GM12864 (cell line): ENCODE data around the gene SMG1.
A peak's percentile ranks its signal among the peaks of the same experiment; 100 is the strongest.

Source experiments
- DNase-seq: peaks from one replicate; pipeline ENCODE4 v3.0.0-alpha.2; 2011; ENCODE audit warnings: low read depth
- H3K4me3 ChIP-seq: 2 replicates; pipeline ENCODE4 v1.5.1; 2011; ENCODE audit warnings: mild to moderate bottlenecking, low read depth, low read length, control low read depth
- TF ChIP-seq, protein P1 (sequence below): IDR thresholded peaks from 2 replicates; pipeline ENCODE4 v1.5.1; 2011; ENCODE audit warnings: low read depth, mild to moderate bottlenecking, moderate library complexity, low read length, control low read depth, inconsistent platforms; ENCODE audit errors: missing control alignments

SMG1 gene

DNA sequence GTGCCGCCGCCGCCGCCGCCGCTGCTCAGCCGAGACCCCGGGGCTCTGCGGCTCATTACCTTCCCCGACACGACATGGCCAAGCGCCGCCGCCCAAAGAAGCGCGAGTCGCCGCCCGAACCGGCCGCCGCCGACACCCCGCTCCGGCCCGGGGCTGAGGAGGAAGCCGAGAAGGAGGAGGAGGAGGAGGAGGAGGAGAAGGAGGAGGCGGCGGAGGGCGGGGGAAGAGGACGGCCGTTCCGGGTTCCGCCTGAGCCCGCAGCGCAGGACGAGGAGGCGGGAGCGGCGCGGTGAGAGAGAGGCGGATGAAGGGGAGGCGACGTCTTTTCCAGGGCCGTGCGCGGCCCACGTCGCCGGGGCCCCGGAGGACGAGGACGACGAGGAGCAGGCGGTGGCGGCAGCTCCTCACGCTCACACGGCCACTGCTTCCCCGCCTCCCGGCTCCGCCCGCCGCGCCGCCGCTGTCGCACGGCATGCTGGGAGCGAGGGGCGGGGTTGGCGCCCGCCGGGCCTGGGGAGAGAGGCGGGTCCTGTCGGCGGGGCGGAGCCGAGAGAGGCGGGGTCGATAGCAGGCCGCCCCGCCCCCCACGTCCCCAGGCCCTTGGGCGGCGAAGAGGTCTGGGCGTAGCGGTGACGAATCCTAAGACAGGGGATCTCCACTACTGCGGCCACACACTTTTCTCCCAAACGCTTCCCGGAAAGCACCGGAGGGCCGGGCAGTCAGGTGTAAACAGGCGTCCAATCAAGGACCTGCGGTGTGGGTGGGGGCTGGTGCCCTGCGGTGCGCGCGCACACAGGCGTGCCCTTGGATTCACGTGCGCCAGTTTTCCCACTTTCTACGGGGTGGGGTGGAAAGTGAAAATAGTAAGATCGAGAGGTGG lies at the start of gene SMG1:
TSS of gene SMG1 (minus strand) at position 423 of the 880 bp plus-strand sequence. CDS start at position 56, 367 bp downstream.
- DNase-seq: peak; percentile 91

DNA sequence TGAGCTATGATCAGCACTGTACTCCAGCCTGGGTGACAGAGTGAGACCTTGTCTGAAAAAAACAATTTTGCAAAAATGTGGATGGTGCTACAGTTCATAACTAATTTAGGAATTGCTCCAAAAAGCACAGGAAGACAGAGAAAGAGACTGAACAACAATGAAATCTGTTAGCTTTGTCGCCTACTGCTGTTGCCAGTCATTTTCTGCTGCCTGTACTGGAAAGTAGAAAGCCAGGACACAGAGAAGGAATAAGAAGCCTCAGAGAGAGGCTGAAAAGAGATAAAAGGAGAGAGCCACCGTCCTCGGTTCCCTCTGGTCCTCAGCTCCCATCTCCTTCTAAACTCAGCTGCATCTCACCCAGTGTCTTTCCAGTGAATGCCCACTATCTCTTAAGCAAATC lies 48.9 kb upstream of the SMG1 start:
- TF ChIP-seq, protein P1, sequence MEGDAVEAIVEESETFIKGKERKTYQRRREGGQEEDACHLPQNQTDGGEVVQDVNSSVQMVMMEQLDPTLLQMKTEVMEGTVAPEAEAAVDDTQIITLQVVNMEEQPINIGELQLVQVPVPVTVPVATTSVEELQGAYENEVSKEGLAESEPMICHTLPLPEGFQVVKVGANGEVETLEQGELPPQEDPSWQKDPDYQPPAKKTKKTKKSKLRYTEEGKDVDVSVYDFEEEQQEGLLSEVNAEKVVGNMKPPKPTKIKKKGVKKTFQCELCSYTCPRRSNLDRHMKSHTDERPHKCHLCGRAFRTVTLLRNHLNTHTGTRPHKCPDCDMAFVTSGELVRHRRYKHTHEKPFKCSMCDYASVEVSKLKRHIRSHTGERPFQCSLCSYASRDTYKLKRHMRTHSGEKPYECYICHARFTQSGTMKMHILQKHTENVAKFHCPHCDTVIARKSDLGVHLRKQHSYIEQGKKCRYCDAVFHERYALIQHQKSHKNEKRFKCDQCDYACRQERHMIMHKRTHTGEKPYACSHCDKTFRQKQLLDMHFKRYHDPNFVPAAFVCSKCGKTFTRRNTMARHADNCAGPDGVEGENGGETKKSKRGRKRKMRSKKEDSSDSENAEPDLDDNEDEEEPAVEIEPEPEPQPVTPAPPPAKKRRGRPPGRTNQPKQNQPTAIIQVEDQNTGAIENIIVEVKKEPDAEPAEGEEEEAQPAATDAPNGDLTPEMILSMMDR: no peak
- no peak overlapping the region for H3K4me3 ChIP-seq

More for the DNA sequence above, at the start of gene SMG1:
- H3K4me3 ChIP-seq: peak within 1 kb of the TSS; percentile 73

DNA sequence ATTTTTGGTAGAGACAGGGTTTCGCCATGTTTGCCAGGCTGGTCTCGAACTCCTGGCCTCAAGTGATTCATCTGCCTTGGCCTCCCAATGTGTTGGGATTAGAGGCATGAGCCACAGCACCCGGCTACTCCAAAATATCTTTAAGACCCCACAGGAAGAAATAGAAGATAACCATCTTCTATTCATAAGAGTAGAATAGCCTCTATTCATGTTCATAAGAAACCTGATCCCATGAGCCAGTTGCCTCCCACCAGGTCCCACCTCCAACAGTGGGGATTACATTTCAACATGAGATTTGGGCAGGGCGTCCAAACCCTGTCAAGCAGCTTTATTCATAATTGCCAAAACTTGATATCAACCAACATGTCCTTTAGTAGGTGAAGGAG lies 43.6 kb upstream of the SMG1 start:
- TF ChIP-seq, protein P1: no peak
- DNase-seq: no peak
- H3K4me3 ChIP-seq: no peak overlapping the region

More for the DNA sequence above, 48.9 kb upstream of the SMG1 start:
- DNase-seq: no peak

DNA sequence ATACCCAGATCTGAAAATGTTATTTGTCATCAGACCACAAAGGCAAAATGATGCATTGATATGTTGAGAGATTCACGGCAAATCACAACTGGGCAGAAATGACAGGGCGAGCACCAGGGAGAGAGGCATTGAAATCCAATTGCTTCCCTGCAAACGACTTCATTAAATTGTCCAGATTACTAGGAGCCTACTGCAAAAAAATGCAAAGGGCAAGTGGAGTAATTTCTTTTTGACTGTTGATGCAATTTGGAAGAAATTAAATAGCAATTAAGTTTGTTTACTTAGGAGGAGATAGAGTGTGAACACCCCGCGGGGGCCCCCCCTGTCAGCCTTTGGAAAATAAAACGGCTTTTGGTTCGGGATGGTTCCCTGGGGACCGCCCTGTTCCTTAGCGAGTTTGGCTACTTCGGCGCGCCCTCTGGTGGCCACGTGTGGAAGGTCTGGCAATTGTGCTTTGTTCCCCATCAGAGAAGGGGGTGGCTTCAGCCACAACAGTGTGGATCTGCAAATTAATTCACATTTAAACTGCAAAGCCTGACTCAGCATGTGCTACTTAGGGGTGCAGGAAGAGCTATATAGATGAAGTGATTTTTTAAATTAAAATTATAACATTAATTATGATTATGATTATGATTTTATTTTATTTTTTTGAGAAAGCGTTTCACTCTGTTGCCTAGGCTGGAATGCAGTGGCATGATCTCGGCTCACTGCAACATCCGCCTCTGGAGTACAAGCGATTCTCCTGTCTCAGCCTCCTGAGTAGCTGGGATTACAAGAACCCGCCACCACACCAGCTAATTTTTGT lies 43.0 kb upstream of the SMG1 start:
- TF ChIP-seq, protein P1: peak; percentile 87
- no peak for DNase-seq
- H3K4me3 ChIP-seq: no peak overlapping the region; the same call in 1 of the 2 replicates

DNA sequence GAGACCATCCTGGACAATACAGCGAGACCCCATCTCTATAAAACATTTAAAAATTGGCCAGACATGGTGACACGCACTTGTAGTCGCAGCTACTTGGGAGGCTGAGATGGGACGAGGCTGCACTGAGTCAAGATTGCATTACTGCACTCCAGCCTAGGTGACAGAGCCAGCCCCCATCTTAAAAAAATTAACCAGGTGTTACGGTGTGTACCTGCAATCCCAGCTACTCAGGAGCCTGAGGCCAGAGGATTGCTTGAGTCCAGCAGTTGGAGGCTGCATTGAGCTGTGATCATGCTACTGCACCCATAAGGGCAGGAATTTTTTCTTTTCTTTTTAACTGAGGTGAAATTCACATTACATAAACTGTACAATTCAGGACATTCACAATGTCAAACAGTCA lies 40.6 kb upstream of the SMG1 start:
- no peak for DNase-seq
- no peak overlapping the region for H3K4me3 ChIP-seq
- TF ChIP-seq, protein P1: no peak

DNA sequence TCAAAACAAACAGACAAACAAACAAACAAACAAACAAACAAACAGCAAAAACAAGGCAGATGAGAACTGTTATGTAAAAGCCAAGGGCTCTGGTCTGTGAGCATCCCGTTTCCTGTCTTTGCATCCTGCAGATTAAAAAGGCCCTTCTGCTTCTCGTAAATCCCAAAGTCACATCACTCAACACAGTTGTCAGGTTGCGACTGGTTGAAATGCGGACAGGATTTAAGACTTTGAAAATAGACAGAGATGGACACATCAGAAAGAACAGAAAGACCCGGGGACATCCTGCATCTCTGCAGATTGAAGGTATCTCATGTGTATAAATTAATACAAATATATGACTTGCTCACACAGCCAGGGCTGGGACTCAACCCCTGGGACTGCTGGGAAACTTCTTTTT lies 39.3 kb upstream of the SMG1 start:
- TF ChIP-seq, protein P1: no peak
- no peak for DNase-seq
- no peak overlapping the region for H3K4me3 ChIP-seq

DNA sequence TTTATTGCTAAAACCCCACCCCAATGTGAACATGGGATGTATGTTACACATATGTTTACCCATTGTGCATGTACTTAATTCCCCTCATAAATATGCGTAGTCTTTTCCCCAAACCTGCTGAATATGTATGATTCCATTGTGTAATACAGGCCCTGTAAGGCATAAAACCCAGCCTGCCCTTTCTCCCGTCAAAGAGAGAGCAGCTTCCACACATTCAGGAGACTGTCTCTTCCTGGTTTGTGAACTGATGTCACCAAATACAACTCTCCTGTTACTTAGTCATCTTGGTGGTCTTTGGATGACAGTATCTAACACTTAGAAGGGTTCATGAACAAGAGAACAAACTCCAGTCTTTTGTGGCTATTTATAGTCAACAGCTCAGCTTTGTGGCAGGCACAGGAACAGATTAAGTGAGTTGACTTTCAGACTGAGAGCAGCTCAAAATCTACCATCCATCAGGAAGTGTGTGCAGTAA lies 32.9 kb upstream of the SMG1 start:
- TF ChIP-seq, protein P1: no peak
- no peak overlapping the region for H3K4me3 ChIP-seq
- DNase-seq: no peak
